IMR-90 (cell line): ENCODE results near the gene TMEM131. TPM values are rescaled to one million over a fixed set of nuclear protein-coding genes. Genes with fewer than 3 reads are reported as not detected.

Experiments used
- ATAC-seq: fragments of 200-7000 bp; cut with Tn5 transposase; 2 replicates; pipeline ENCODE4 v1.9.1; 2020; ENCODE audit warnings: low read depth, mild to moderate bottlenecking, moderate library complexity
- BruUV-seq: library from RNA; stranded (reverse); fragments of 400-500 nt; replicated peaks from 2 replicates; lab custom pipeline; 2021; lab: Mats Ljungman, UMichigan
- CTCF ChIA-PET: fragments of 300-600 bp; formaldehyde crosslinking; extraction: SDS; loops from one replicate; lab custom pipeline; 2021; ENCODE audit warnings: antibody characterized with exemption; lab: Yijun Ruan, JAX
- POLR2A ChIA-PET: fragments of 300-600 bp; sonication (Branson Sonifier 250); formaldehyde crosslinking; loops from one replicate; lab custom pipeline; 2022; ENCODE audit warnings: antibody characterized with exemption; ENCODE audit not compliant: unreplicated experiment; lab: Charles Lee
- DNase-seq: peaks from one replicate; pipeline ENCODE4 v3.0.0; 2013
- H2AFZ ChIP-seq: replicated peaks from 2 replicates; pipeline ENCODE3; 2013; ENCODE audit warnings: low read length, mild to moderate bottlenecking; ENCODE audit not compliant: poor library complexity
- H2AK5ac ChIP-seq: 2 replicates; pipeline ENCODE4 v1.6.1; 2013; ENCODE audit warnings: low read depth, low read length, inconsistent platforms
- H2AK9ac ChIP-seq: replicated peaks from 2 replicates; pipeline ENCODE3; 2013; ENCODE audit warnings: mild to moderate bottlenecking, low read depth, low read length, moderate library complexity; ENCODE audit not compliant: poor library complexity
- H2BK120ac ChIP-seq: 2 replicates; pipeline ENCODE4 v1.6.1; 2013; ENCODE audit warnings: low read depth, low read length, inconsistent platforms
- H2BK15ac ChIP-seq: 3 replicates; pipeline ENCODE4 v1.6.1; 2013; ENCODE audit warnings: low read depth, low read length, inconsistent platforms
- H2BK20ac ChIP-seq: 2 replicates; pipeline ENCODE4 v1.6.1; 2013; ENCODE audit warnings: low read depth, mild to moderate bottlenecking, inconsistent platforms, low read length, moderate library complexity
- H2BK5ac ChIP-seq: 2 replicates; pipeline ENCODE4 v1.6.1; 2013; ENCODE audit warnings: mild to moderate bottlenecking, low read depth, low read length, inconsistent platforms; ENCODE audit not compliant: poor library complexity, severe bottlenecking
- H3K14ac ChIP-seq: replicated peaks from 2 replicates; pipeline ENCODE4 v1.6.1; 2013; ENCODE audit warnings: low read depth, low read length, inconsistent platforms
- H3K18ac ChIP-seq: 2 replicates; pipeline ENCODE4 v1.6.1; 2013; ENCODE audit warnings: low read depth, low read length, control low read depth
- H3K23ac ChIP-seq: 2 replicates; pipeline ENCODE4 v1.6.1; 2013; ENCODE audit warnings: low read depth, low read length, inconsistent platforms
- H3K27ac ChIP-seq: 2 replicates; pipeline ENCODE4 v1.5.1; 2013; ENCODE audit warnings: mild to moderate bottlenecking, control low read depth, low read length; ENCODE audit not compliant: insufficient read depth
- H3K27me3 ChIP-seq: 2 replicates; pipeline ENCODE4 v1.6.1; 2013; ENCODE audit warnings: low read length; ENCODE audit not compliant: control insufficient read depth, insufficient read depth
- H3K36me3 ChIP-seq: 2 replicates; pipeline ENCODE4 v1.6.1; 2013; ENCODE audit warnings: low read length, mixed read lengths; ENCODE audit not compliant: control insufficient read depth, insufficient read depth
- H3K4ac ChIP-seq: 2 replicates; pipeline ENCODE4 v1.6.1; 2013; ENCODE audit warnings: low read depth, low read length, inconsistent platforms
- H3K4me1 ChIP-seq: 2 replicates; pipeline ENCODE4 v1.6.1; 2013; ENCODE audit warnings: low read length, mixed read lengths; ENCODE audit not compliant: control insufficient read depth, insufficient read depth
- H3K4me2 ChIP-seq: 2 replicates; pipeline ENCODE4 v1.6.1; 2013; ENCODE audit warnings: low read depth, mild to moderate bottlenecking, control low read depth, low read length, moderate library complexity
- H3K4me3 ChIP-seq: 2 replicates; pipeline ENCODE4 v1.5.1; 2013; ENCODE audit warnings: low read depth, mild to moderate bottlenecking, control low read depth, low read length, moderate library complexity; ENCODE audit not compliant: insufficient read depth
- H3K56ac ChIP-seq: 2 replicates; pipeline ENCODE4 v1.6.1; 2013; ENCODE audit warnings: low read length, inconsistent platforms; ENCODE audit not compliant: insufficient read depth; ENCODE audit errors: extremely low read depth
- H3K79me1 ChIP-seq, 2 experiments: 2 replicates each; pipeline ENCODE4 v1.6.1; 2013; ENCODE audit warnings: low read length in 2 of 2, inconsistent platforms in 1 of 2, low read depth in 1 of 2
- H3K9ac ChIP-seq: 2 replicates; pipeline ENCODE4 v1.6.1; 2013; ENCODE audit warnings: low read depth, low read length, control low read depth
- H3K9me1 ChIP-seq: 2 replicates; pipeline ENCODE4 v1.6.1; 2013; ENCODE audit warnings: low read length, inconsistent platforms; ENCODE audit not compliant: insufficient read depth
- H3K9me3 ChIP-seq: 2 replicates; pipeline ENCODE4 v1.6.1; 2013; ENCODE audit warnings: low read length; ENCODE audit not compliant: control insufficient read depth, insufficient read depth
- H4K20me1 ChIP-seq: 2 replicates; pipeline ENCODE4 v1.6.1; 2013; ENCODE audit warnings: low read length, inconsistent platforms; ENCODE audit not compliant: insufficient read depth
- H4K5ac ChIP-seq: 2 replicates; pipeline ENCODE4 v1.6.1; 2013; ENCODE audit warnings: mild to moderate bottlenecking, low read depth, low read length, control low read depth
- H4K8ac ChIP-seq, 2 experiments: 2 replicates each; pipeline ENCODE4 v1.6.1; 2013; ENCODE audit warnings: low read depth in 2 of 2, low read length in 2 of 2, control low read depth in 1 of 2, inconsistent platforms in 1 of 2
- H4K91ac ChIP-seq: 2 replicates; pipeline ENCODE4 v1.6.1; 2013; ENCODE audit warnings: low read depth, low read length, inconsistent platforms; ENCODE audit not compliant: insufficient read depth
- BHLHE40 ChIP-seq: fragments of 150-350 bp; IDR thresholded peaks from 2 replicates; pipeline ENCODE4 v1.6.1; 2016; ENCODE audit warnings: mild to moderate bottlenecking, low read depth, low read length
- CHD1 ChIP-seq: IDR thresholded peaks from 2 replicates; pipeline ENCODE4 v1.6.1; 2012; ENCODE audit warnings: low read depth, low read length, improper control_type of control experiment
- FOS ChIP-seq: fragments of 150-350 bp; IDR thresholded peaks from 2 replicates; pipeline ENCODE4 v1.6.1; 2016; ENCODE audit warnings: low read depth, low read length
- MAFK ChIP-seq: IDR thresholded peaks from 2 replicates; pipeline ENCODE4 v1.6.1; 2012; ENCODE audit warnings: low read depth, low read length, improper control_type of control experiment
- MAZ ChIP-seq: IDR thresholded peaks from 2 replicates; pipeline ENCODE4 v1.6.1; 2012; ENCODE audit warnings: low read depth, mild to moderate bottlenecking, low read length, improper control_type of control experiment, moderate library complexity, borderline replicate concordance
- POLR2A ChIP-seq: IDR thresholded peaks from 2 replicates; pipeline ENCODE4 v1.6.1; 2012; ENCODE audit warnings: mild to moderate bottlenecking, low read depth, low read length
- RCOR1 ChIP-seq: IDR thresholded peaks from 2 replicates; pipeline ENCODE4 v1.6.1; 2012; ENCODE audit warnings: mild to moderate bottlenecking, low read length, improper control_type of control experiment; ENCODE audit not compliant: insufficient replicate concordance
- SMC3 ChIP-seq: fragments of 150-350 bp; IDR thresholded peaks from 2 replicates; pipeline ENCODE4 v1.6.1; 2016; ENCODE audit warnings: low read depth, mild to moderate bottlenecking, antibody characterized with exemption, low read length, moderate library complexity
- WGBS, 2 experiments: methylation state at CpG; one replicate each; pipeline versions ENCODE4 v1.1.5 to v1.1.7; 2013; ENCODE audit warnings: missing lambda C conversion rate in 2 of 2; ENCODE audit not compliant: insufficient read length in 1 of 2; ENCODE audit errors: extremely low coverage in 2 of 2; 5-methylcytosine and 5-hydroxymethylcytosine counted together
- dilution Hi-C: fragments of 300-500 bp; cut with HindIII; formaldehyde crosslinking; loops from one replicate; pipeline ENCODE4 v1.14.3; 2018; ENCODE audit warnings: low sequenced_read_pairs; ENCODE audit not compliant: unreplicated experiment
- in situ Hi-C: fragments of 300-500 bp; cut with MboI; formaldehyde crosslinking; loops from 3 replicates; pipeline ENCODE4 v1.14.3; 2019; ENCODE audit warnings: low sequenced_read_pairs, inconsistent platforms, mixed read lengths
- intact Hi-C: fragments of 100-400 bp; cut with micrococcal nuclease; formaldehyde crosslinking; loops from 2 replicates; pipeline ENCODE4 v1.10.0; 2022
- polyA plus RNA-seq, 3 experiments: library from polyadenylated mRNA; depleted of rRNA; stranded (reverse); fragments of >200 nt; gene quantifications; 2 replicates each; pipeline ENCODE4 v1.2.3, GENCODE V29; 2012; ENCODE audit warnings: low replicate concordance in 1 of 3
- total RNA-seq: library from RNA; depleted of rRNA; stranded (reverse); fragments of >200 nt; gene quantifications from 2 replicates; pipeline ENCODE4 v1.2.3, GENCODE V29; 2012
- TF ChIP-seq, protein P1 (sequence below): fragments of 150-350 bp; IDR thresholded peaks from 2 replicates; pipeline ENCODE4 v1.6.1; 2016; ENCODE audit warnings: low read depth, mild to moderate bottlenecking, low read length, moderate library complexity, borderline replicate concordance

The TMEM131 gene
- total and polyA plus RNA-seq, 2 of the 4 experiments (the other 2 are of a cell fraction) = 13.3 to 14.0 TPM

DNA sequence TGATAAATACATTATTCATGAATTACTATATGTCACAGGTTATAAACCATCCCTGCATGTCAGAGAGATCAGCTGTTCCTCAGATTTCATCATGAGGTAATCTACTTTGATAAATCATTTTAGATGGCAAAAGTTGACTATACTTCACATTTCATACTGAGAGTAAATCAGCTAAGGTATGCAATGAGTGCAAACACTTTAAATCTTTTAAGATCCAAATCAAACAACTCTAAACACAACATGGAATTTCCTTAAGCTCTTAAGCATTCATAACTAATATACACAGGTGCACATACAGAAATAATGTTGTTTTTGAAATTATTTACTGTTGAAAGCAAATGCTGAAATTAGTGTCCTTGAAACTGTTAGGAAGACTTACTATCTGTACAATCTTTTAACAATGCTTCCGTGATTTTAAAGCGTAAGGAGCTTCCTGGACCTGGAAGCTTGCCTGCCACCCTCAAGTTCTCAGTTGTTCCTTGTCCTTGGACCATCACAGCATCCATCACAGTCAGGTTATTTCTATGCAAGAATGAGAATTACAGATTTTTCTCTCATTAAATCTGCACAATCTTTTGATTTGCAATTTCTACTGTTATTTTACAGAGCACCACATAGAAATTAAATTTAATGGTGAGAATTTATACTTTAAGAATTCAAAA is 199.2 kb downstream of the TMEM131 start:
- Histone ChIP-seq H3K27ac (no peak overlapping the region; the same call in 1 of the 2 replicates), H3K4me2 (no peak overlapping the region), H2BK20ac (no peak overlapping the region), H3K14ac (no peak overlapping the region), H3K56ac (no peak overlapping the region), H4K5ac (no peak overlapping the region), H2BK15ac (no peak overlapping the region), H2BK5ac (no peak overlapping the region), H3K9me1 (peaks cover 2% of the 10 kb centered on the region; the same call in 1 of the 2 replicates), H3K79me1 (no peaks in the 10 kb centered on the region), H3K4me1 (peaks cover 4% of the 10 kb centered on the region), H3K23ac (no peak overlapping the region), H3K9me3 (no peaks in the 10 kb centered on the region), H3K18ac (no peak overlapping the region), H2AFZ (no peak overlapping the region), H3K9ac (no peak overlapping the region), H2AK9ac (no peak overlapping the region), H4K20me1 (no peaks in the 10 kb centered on the region), H3K36me3 (peaks cover 13% of the 10 kb centered on the region), H4K91ac (no peak overlapping the region), H3K27me3 (no peaks in the 10 kb centered on the region), H3K4ac (no peak overlapping the region), H4K8ac (no peak overlapping the region), H2BK120ac (no peak overlapping the region), H3K4me3 (no peak overlapping the region), H2AK5ac (no peak overlapping the region)
- no TSS peak for BruUV-seq
- no CpG with 5 or more reads among the region's 2 CpGs for WGBS, 2 experiments
- DNase-seq (no peak), ATAC-seq (no peak)
- POLR2A ChIA-PET = no interaction called here
- TF ChIP-seq POLR2A (no peak), RCOR1 (no peak), MAFK (no peak), MAZ (no peak), CHD1 (no peak), FOS (no peak), SMC3 (no peak), BHLHE40 (no peak)
- TF ChIP-seq, protein P1, sequence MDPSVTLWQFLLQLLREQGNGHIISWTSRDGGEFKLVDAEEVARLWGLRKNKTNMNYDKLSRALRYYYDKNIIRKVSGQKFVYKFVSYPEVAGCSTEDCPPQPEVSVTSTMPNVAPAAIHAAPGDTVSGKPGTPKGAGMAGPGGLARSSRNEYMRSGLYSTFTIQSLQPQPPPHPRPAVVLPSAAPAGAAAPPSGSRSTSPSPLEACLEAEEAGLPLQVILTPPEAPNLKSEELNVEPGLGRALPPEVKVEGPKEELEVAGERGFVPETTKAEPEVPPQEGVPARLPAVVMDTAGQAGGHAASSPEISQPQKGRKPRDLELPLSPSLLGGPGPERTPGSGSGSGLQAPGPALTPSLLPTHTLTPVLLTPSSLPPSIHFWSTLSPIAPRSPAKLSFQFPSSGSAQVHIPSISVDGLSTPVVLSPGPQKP = no peak
- dilution Hi-C loops (no loop called here), intact Hi-C loops (no loop called here), in situ Hi-C loops (no loop called here)
- CTCF ChIA-PET = interaction anchor here (1.1 kb wide), 1 partner anchor 10 kb away, joined by 4 read pairs; no protein-coding TSS in a partner anchor
